Prostate gland (tissue), 2 donors: ENCODE measurements around the gene MTMR4. TPM values are rescaled to one million over a fixed set of nuclear protein-coding genes. Genes with fewer than 3 reads are reported as not detected.
"Not testable (repeated sequence)": the region's sequence is repeated elsewhere in the genome, so short reads cannot be mapped to it uniquely, and the experiment has no call there.

Source experiments
- DNase-seq: peaks from one replicate; pipeline ENCODE4 v3.0.0-alpha.2; 2019; ENCODE audit warnings: low spot score
- H3K27ac ChIP-seq, 2 donors: fragments of 200-600 bp; sonication (generic); 2 replicates each; pipeline ENCODE4 v1.5.1; 2017 to 2019
- H3K27me3 ChIP-seq: fragments of 200-600 bp; sonication (generic); replicated peaks from 2 replicates; pipeline ENCODE4 v1.5.1; 2019; ENCODE audit not compliant: insufficient read depth
- H3K36me3 ChIP-seq, 2 donors: fragments of 200-600 bp; sonication (generic); 1 replicate in 1 of 2; 2 replicates in 1 of 2; pipeline versions ENCODE4 v1.5.1 to v1.8.1; 2017 to 2019
- H3K4me1 ChIP-seq: fragments of 200-600 bp; sonication (generic); replicated peaks from 2 replicates; pipeline ENCODE4 v1.5.1; 2019
- H3K4me3 ChIP-seq, 2 donors: fragments of 200-600 bp; sonication (generic); 2 replicates each; pipeline ENCODE4 v1.5.1; 2017 to 2019
- H3K9me3 ChIP-seq: fragments of 200-600 bp; sonication (generic); 2 replicates; pipeline ENCODE4 v1.5.1; 2017
- CTCF ChIP-seq, 4 experiments: fragments of 200-600 bp in 2 of 4; fragments of 450-650 bp in 2 of 4; sonication (generic) in 2 of 4; IDR thresholded peaks; 1 replicate in 3 of 4; 2 replicates in 1 of 4; pipeline ENCODE4 v1.5.1; 2016 to 2019; ENCODE audit warnings: antibody characterized with exemption in 4 of 4, mild to moderate bottlenecking in 2 of 4, moderate library complexity in 2 of 4
- POLR2A ChIP-seq: fragments of 450-650 bp; IDR thresholded peaks from one replicate; pipeline ENCODE4 v1.6.1; 2016; ENCODE audit warnings: antibody characterized with exemption, mild to moderate bottlenecking
- POLR2AphosphoS5 ChIP-seq: sonication (generic); formaldehyde crosslinking; IDR thresholded peaks from one replicate; pipeline ENCODE4 v1.6.1; 2017; ENCODE audit warnings: antibody characterized with exemption
- WGBS: methylation state at CpG from one replicate; pipeline ENCODE4 v1.1.5; 2018; 5-methylcytosine and 5-hydroxymethylcytosine counted together
- intact Hi-C: fragments of 100-400 bp; cut with DNase I; formaldehyde crosslinking; loops from one replicate; pipeline ENCODE4 v1.14.2; 2022
- total RNA-seq, 2 donors: library from RNA; depleted of rRNA; stranded (reverse); fragments of >200 nt; gene quantifications; one replicate each; pipeline ENCODE4 v1.1.0, GENCODE V29; 2016

The MTMR4 gene
- total RNA-seq, 2 donors from 2014 or later, result 50.7 to 179 TPM

GRCh38 chr17:58491510-58492045, 22.9 kb downstream of the MTMR4 start:
- Histone ChIP-seq H3K27ac (no peak overlapping the region), H3K36me3 (peaks cover 13 to 26% of the 10 kb centered on the region in 2 donors)

GRCh38 chr17:58488428-58488890, 26.0 kb downstream of the MTMR4 start:
- TF ChIP-seq POLR2AphosphoS5 (no peak), POLR2A (no peak), CTCF (IDR thresholded peaks at IDR 0.05) (no peak)
- Histone ChIP-seq H3K36me3 (peaks cover 5 to 14% of the 10 kb centered on the region in 2 donors), H3K27ac (no peak overlapping the region), H3K4me3 (no peak overlapping the region), H3K9me3 (no peaks in the 10 kb centered on the region), H3K4me1 (no peaks in the 10 kb centered on the region), H3K27me3 (no peaks in the 10 kb centered on the region)
- WGBS, result 83% methylated on average over 21 of the region's 26 CpGs
- intact Hi-C loops, result no loop called here
- no peak for DNase-seq

More at GRCh38 chr17:58491510-58492045, 22.9 kb downstream of the MTMR4 start:
- H3K4me3 ChIP-seq, result no peak overlapping the region
- intact Hi-C loops, result no loop called here
- TF ChIP-seq CTCF (IDR thresholded peaks at IDR 0.05) (no peak), POLR2A (no peak), POLR2AphosphoS5 (no peak)
- H3K9me3 ChIP-seq, result no peaks in the 10 kb centered on the region
- no peak for DNase-seq
- no peaks in the 10 kb centered on the region for H3K4me1 ChIP-seq
- H3K27me3 ChIP-seq, result no peaks in the 10 kb centered on the region
- 88% methylated on average over 6 of the region's 6 CpGs for WGBS

GRCh38 chr17:58487589-58488427, 26.6 kb downstream of the MTMR4 start, which contains the start of gene HSF5:
Gene HSF5, minus strand, starts transcription at chr17:58488408. Its CDS starts 134 bp downstream, at chr17:58488274.
- intact Hi-C loops, result no loop called here
- 61% methylated on average over 94 of the region's 98 CpGs for WGBS
- H3K36me3 ChIP-seq, result peaks cover 5 to 14% of the 10 kb centered on the region in 2 donors
- no peaks in the 10 kb centered on the region for H3K27me3 ChIP-seq
- no peak for DNase-seq
- no peaks in the 10 kb centered on the region for H3K4me1 ChIP-seq
- no peak within 1 kb of the TSS for H3K27ac ChIP-seq
- TF ChIP-seq CTCF (IDR thresholded peaks at IDR 0.05) (peak in 1 of 4 experiments; percentile 16), POLR2AphosphoS5 (no peak), POLR2A (no peak)
- H3K9me3 ChIP-seq, result no peaks in the 10 kb centered on the region
- H3K4me3 ChIP-seq, result no peak within 1 kb of the TSS

- intact Hi-C loops, result no loop called here
Observed at GRCh38 chr17:58484600-58484999, 29.8 kb downstream of the MTMR4 start.

GRCh38 chr17:58481798-58482197, 32.6 kb downstream of the MTMR4 start:
- WGBS, result 87% methylated on average over 5 of the region's 5 CpGs
- DNase-seq, H3K27me3 ChIP-seq, H3K4me1 ChIP-seq, H3K36me3 ChIP-seq, H3K27ac ChIP-seq, intact Hi-C loops, H3K9me3 ChIP-seq, H3K4me3 ChIP-seq: not testable (repeated sequence)

More at GRCh38 chr17:58484600-58484999, 29.8 kb downstream of the MTMR4 start:
- Histone ChIP-seq H3K4me1 (no peaks in the 10 kb centered on the region), H3K36me3 (no peaks in the 10 kb centered on the region), H3K27ac (no peak overlapping the region), H3K9me3 (no peaks in the 10 kb centered on the region), H3K27me3 (no peaks in the 10 kb centered on the region), H3K4me3 (no peak overlapping the region)
- DNase-seq, result no peak
- no peak for TF ChIP-seq POLR2A
- no peak for TF ChIP-seq POLR2AphosphoS5
- TF ChIP-seq CTCF (IDR thresholded peaks at IDR 0.05), result no peak
- WGBS, result 90% methylated on average over 3 of the region's 3 CpGs
